Measurements from ENCODE around the gene GNPTAB. TPM values are rescaled to one million over a fixed set of nuclear protein-coding genes. Genes with fewer than 3 reads are reported as not detected.

The GNPTAB gene
- total RNA-seq, 1 experiment from 2014 or later: 26.5 TPM

GRCh38 chr12:101793401-101793800 is 37.4 kb downstream of the GNPTAB start:
- BruUV-seq (replicated peaks): no TSS peak
- Histone ChIP-seq H3K36me3 (ENCODE audit: low read depth) (no peaks in the 10 kb centered on the region), H3K27me3 (ENCODE audit: insufficient read depth, low read depth) (no peaks in the 10 kb centered on the region), H3K27ac (no peak overlapping the region), H4K20me1 (ENCODE audit: insufficient read depth) (no peaks in the 10 kb centered on the region), H3K9me3 (ENCODE audit: insufficient read depth, low read depth) (no peaks in the 10 kb centered on the region), H3K4me2 (no peak overlapping the region), H3K4me1 (replicated peaks; ENCODE audit: insufficient read depth) (no peaks in the 10 kb centered on the region), H2AFZ (no peak overlapping the region), H3K9me2 (ENCODE audit: insufficient read depth) (no peaks in the 10 kb centered on the region), H3F3A (ENCODE audit: insufficient read depth, low read depth) (no peaks in the 10 kb centered on the region), H3K79me2 (ENCODE audit: low read depth) (no peaks in the 10 kb centered on the region), H3K4me3 (no peak overlapping the region)
- intact Hi-C loops (cut with micrococcal nuclease; ENCODE audit: unreplicated experiment): no loop called here
- ChIA-PET POLR2A (ENCODE audit: unreplicated experiment) (no interaction called here), CTCF (no interaction called here)
- DNase-seq: no peak
- TF ChIP-seq CTCF (conservative IDR thresholded peaks at IDR 0.05): no peak

GRCh38 chr12:101792046-101792931 is 38.5 kb downstream of the GNPTAB start:
- no peak overlapping the region for H2AFZ ChIP-seq
- DNase-seq: no peak

GRCh38 chr12:101789171-101789570 is 41.6 kb downstream of the GNPTAB start:
- H3K9me3 ChIP-seq (ENCODE audit: insufficient read depth, low read depth): no peaks in the 10 kb centered on the region
- no peaks in the 10 kb centered on the region for H3K27me3 ChIP-seq (ENCODE audit: insufficient read depth, low read depth)
- no peak overlapping the region for H3K4me3 ChIP-seq
- ChIA-PET CTCF (no interaction called here), POLR2A (ENCODE audit: unreplicated experiment) (no interaction called here)
- BruUV-seq (replicated peaks): no TSS peak
- H3K4me1 ChIP-seq (replicated peaks; ENCODE audit: insufficient read depth): no peaks in the 10 kb centered on the region
- H3K4me2 ChIP-seq: no peak overlapping the region
- H3K36me3 ChIP-seq (ENCODE audit: low read depth): no peaks in the 10 kb centered on the region
- H4K20me1 ChIP-seq (ENCODE audit: insufficient read depth): no peaks in the 10 kb centered on the region
- no peak overlapping the region for H2AFZ ChIP-seq
- no peaks in the 10 kb centered on the region for H3F3A ChIP-seq (ENCODE audit: insufficient read depth, low read depth)
- DNase-seq: no peak
- H3K27ac ChIP-seq: no peak overlapping the region
- intact Hi-C loops (cut with micrococcal nuclease; ENCODE audit: unreplicated experiment): no loop called here
- no peaks in the 10 kb centered on the region for H3K9me2 ChIP-seq (ENCODE audit: insufficient read depth)
- H3K79me2 ChIP-seq (ENCODE audit: low read depth): no peaks in the 10 kb centered on the region
- no peak for TF ChIP-seq CTCF (conservative IDR thresholded peaks at IDR 0.05)
- TF ChIP-seq EZH2 (IDR thresholded peaks at IDR 0.05; ENCODE audit: low read depth): no peak

More at GRCh38 chr12:101792046-101792931, 38.5 kb downstream of the GNPTAB start:
- H3K9me2 ChIP-seq (ENCODE audit: insufficient read depth): no peaks in the 10 kb centered on the region
- CTCF ChIA-PET: interaction anchor here (0.7 kb wide), 1 partner anchor 44 kb away, joined by 4 read pairs; no protein-coding TSS in a partner anchor
- no peaks in the 10 kb centered on the region for H3F3A ChIP-seq (ENCODE audit: insufficient read depth, low read depth)
- H4K20me1 ChIP-seq (ENCODE audit: insufficient read depth): no peaks in the 10 kb centered on the region
- H3K4me1 ChIP-seq (replicated peaks; ENCODE audit: insufficient read depth): no peaks in the 10 kb centered on the region
- H3K4me3 ChIP-seq: no peak overlapping the region
- no TSS peak for BruUV-seq (replicated peaks)
- POLR2A ChIA-PET (ENCODE audit: unreplicated experiment): no interaction called here
- H3K27me3 ChIP-seq (ENCODE audit: insufficient read depth, low read depth): no peaks in the 10 kb centered on the region
- H3K79me2 ChIP-seq (ENCODE audit: low read depth): no peaks in the 10 kb centered on the region
- H3K27ac ChIP-seq: no peak overlapping the region
- H3K4me2 ChIP-seq: no peak overlapping the region
- TF ChIP-seq CTCF (conservative IDR thresholded peaks at IDR 0.05) (no peak), EZH2 (IDR thresholded peaks at IDR 0.05; ENCODE audit: low read depth) (no peak)
- no peaks in the 10 kb centered on the region for H3K9me3 ChIP-seq (ENCODE audit: insufficient read depth, low read depth)
- intact Hi-C loops (cut with micrococcal nuclease; ENCODE audit: unreplicated experiment): no loop called here
- no peaks in the 10 kb centered on the region for H3K36me3 ChIP-seq (ENCODE audit: low read depth)

Data from PC-9 (cell line).